GM12801 (cell line): ENCODE data around the gene STEAP1B.

Experiments used
- TF ChIP-seq, protein P1 (sequence below): IDR thresholded peaks from one replicate; pipeline ENCODE4 v1.5.1; 2011; ENCODE audit warnings: control low read depth; ENCODE audit not compliant: insufficient read length; ENCODE audit errors: extremely low read depth

Gene STEAP1B

DNA sequence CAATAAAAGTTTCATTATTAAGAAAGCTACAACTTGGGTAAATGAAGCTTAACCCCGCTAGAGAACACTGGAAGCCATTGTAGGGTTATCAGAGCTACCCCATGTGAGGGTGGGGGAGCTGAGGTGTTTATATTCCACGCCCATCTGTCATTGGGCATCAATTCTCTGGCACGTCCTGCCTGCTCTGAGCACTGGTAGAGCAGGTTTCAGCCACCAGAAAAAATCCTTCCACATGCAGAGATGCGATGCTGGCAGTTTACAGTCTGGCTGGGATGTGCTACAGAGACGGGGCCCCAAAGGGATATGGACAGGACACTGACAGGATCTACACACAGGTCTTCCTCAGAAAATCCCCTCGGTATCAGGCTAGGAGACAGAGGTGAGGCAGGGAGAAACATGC lies 127.1 kb downstream of the STEAP1B start:
- TF ChIP-seq, protein P1, sequence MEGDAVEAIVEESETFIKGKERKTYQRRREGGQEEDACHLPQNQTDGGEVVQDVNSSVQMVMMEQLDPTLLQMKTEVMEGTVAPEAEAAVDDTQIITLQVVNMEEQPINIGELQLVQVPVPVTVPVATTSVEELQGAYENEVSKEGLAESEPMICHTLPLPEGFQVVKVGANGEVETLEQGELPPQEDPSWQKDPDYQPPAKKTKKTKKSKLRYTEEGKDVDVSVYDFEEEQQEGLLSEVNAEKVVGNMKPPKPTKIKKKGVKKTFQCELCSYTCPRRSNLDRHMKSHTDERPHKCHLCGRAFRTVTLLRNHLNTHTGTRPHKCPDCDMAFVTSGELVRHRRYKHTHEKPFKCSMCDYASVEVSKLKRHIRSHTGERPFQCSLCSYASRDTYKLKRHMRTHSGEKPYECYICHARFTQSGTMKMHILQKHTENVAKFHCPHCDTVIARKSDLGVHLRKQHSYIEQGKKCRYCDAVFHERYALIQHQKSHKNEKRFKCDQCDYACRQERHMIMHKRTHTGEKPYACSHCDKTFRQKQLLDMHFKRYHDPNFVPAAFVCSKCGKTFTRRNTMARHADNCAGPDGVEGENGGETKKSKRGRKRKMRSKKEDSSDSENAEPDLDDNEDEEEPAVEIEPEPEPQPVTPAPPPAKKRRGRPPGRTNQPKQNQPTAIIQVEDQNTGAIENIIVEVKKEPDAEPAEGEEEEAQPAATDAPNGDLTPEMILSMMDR = no peak

DNA sequence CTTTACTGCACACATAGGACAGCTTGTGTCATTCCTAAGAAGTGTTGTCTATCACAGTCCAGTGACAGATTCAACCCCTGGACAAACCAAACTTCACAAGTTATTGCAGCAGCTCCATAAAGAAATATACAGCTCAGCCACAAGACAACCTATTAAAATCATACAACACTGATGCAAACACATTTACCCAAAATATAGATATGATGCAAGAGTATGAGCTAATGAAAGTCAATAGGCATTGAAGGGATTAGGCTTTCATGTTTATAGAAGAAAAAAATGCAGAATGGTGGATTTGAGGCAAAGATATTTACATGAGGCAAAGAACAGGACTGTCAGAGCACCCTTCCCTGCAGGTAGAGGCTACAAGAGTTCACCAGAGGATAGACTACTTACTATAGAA lies 128.1 kb downstream of the STEAP1B start:
- TF ChIP-seq, protein P1 = no peak
